ENCODE results near the gene ANKRD40.

The ANKRD40 gene

DNA sequence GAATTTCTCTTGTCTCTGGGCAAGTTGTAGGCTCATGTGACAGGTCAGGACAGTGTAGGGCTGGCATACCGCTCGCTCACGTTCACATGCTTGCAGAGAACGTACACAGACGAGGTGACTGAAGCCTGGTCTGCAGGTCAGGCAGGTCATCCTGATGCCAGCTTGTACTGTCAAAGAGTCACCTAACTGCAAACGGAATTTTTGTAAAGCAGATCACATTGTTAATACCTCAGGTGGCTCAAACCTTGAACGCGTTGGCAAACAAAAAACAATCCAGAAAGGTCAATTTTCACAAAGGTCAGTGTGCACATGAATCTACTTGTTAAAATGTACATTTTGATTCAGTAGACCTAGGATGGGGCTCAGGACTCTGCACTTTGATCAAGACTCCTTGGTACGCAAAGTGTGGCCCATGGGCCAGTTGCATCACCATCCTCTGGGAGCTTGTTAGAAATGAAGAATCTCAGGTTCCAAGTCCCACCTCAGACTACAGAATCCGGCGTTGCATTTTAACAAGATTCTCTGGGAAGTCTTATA lies 28.6 kb downstream of the ANKRD40 start:
- Histone ChIP-seq H3K27ac (no peak overlapping the region), H3K27me3 (peaks cover 22% of the 10 kb centered on the region), H3K4me1 (ENCODE audit: control insufficient read depth in 1 of 2, insufficient read depth in 1 of 2, low read depth in 1 of 2, low read length in 1 of 2) (no peaks in the 10 kb centered on the region), H3K9me3 (no peaks in the 10 kb centered on the region), H3K36me3 (no peaks in the 10 kb centered on the region), H3K4me3 (ENCODE audit: low read depth in 1 of 2, low read length in 1 of 2) (no peak overlapping the region)
- TF ChIP-seq, protein P1, sequence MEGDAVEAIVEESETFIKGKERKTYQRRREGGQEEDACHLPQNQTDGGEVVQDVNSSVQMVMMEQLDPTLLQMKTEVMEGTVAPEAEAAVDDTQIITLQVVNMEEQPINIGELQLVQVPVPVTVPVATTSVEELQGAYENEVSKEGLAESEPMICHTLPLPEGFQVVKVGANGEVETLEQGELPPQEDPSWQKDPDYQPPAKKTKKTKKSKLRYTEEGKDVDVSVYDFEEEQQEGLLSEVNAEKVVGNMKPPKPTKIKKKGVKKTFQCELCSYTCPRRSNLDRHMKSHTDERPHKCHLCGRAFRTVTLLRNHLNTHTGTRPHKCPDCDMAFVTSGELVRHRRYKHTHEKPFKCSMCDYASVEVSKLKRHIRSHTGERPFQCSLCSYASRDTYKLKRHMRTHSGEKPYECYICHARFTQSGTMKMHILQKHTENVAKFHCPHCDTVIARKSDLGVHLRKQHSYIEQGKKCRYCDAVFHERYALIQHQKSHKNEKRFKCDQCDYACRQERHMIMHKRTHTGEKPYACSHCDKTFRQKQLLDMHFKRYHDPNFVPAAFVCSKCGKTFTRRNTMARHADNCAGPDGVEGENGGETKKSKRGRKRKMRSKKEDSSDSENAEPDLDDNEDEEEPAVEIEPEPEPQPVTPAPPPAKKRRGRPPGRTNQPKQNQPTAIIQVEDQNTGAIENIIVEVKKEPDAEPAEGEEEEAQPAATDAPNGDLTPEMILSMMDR (IDR thresholded peaks at IDR 0.05) = no peak

GRCh38 chr17:50677851-50678375 lies 29.8 kb downstream of the ANKRD40 start:
- Histone ChIP-seq H3K27ac (no peak overlapping the region), H3K4me1 (ENCODE audit: control insufficient read depth in 1 of 2, insufficient read depth in 1 of 2, low read depth in 1 of 2, low read length in 1 of 2) (no peaks in the 10 kb centered on the region), H3K9me3 (no peaks in the 10 kb centered on the region), H3K36me3 (no peaks in the 10 kb centered on the region), H3K4me3 (ENCODE audit: low read depth in 1 of 2, low read length in 1 of 2) (no peak overlapping the region), H3K27me3 (peaks cover 22% of the 10 kb centered on the region)
- TF ChIP-seq, protein P1 (IDR thresholded peaks at IDR 0.05) = no peak

- TF ChIP-seq, protein P1 (IDR thresholded peaks at IDR 0.05) = no peak
- H3K9me3 ChIP-seq = no peaks in the 10 kb centered on the region
- no peaks in the 10 kb centered on the region for H3K4me1 ChIP-seq (ENCODE audit: control insufficient read depth in 1 of 2, insufficient read depth in 1 of 2, low read depth in 1 of 2, low read length in 1 of 2)
- H3K36me3 ChIP-seq = no peaks in the 10 kb centered on the region
- peaks cover 16% of the 10 kb centered on the region for H3K27me3 ChIP-seq
- no peak overlapping the region for H3K4me3 ChIP-seq (ENCODE audit: low read depth in 1 of 2, low read length in 1 of 2)
- no peak overlapping the region for H3K27ac ChIP-seq
Measured at GRCh38 chr17:50676065-50676975, 31.4 kb downstream of the ANKRD40 start.

DNA sequence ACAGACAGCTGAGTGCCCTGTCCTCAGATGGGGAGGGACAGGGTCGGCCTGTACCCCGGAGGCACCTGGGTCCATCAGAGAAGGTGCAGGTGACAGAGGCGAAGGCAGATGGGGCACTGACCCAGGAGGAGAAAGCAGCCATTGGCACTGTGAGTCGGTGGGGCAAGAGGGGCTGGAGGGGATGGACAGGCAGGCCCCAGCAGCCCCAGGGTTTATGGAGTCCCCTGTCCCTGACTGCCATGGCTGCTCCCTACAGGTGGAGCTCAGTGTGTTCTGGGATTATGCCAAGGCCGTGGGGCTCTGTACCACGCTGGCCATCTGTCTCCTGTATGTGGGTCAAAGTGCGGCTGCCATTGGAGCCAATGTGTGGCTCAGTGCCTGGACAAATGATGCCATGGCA lies 32.1 kb downstream of the ANKRD40 start:
- TF ChIP-seq, protein P1 (IDR thresholded peaks at IDR 0.05) = no peak
- peaks cover 9% of the 10 kb centered on the region for H3K27me3 ChIP-seq
- no peak overlapping the region for H3K27ac ChIP-seq
- no peak overlapping the region for H3K4me3 ChIP-seq (ENCODE audit: low read depth in 1 of 2, low read length in 1 of 2)
- no peaks in the 10 kb centered on the region for H3K4me1 ChIP-seq (ENCODE audit: control insufficient read depth in 1 of 2, insufficient read depth in 1 of 2, low read depth in 1 of 2, low read length in 1 of 2)
- H3K9me3 ChIP-seq = no peaks in the 10 kb centered on the region
- H3K36me3 ChIP-seq = no peaks in the 10 kb centered on the region

GRCh38 chr17:50675190-50675589 lies 32.5 kb downstream of the ANKRD40 start:
- Histone ChIP-seq H3K4me1 (ENCODE audit: control insufficient read depth in 1 of 2, insufficient read depth in 1 of 2, low read depth in 1 of 2, low read length in 1 of 2) (no peaks in the 10 kb centered on the region), H3K9me3 (no peaks in the 10 kb centered on the region), H3K27ac (no peak overlapping the region), H3K4me3 (ENCODE audit: low read depth in 1 of 2, low read length in 1 of 2) (no peak overlapping the region), H3K27me3 (peaks cover 5% of the 10 kb centered on the region), H3K36me3 (no peaks in the 10 kb centered on the region)
- TF ChIP-seq, protein P1 (IDR thresholded peaks at IDR 0.05) = no peak
